Psoas muscle (tissue), 8 donors: Measurements from ENCODE around the gene CCDC9. TPM values are rescaled to one million over a fixed set of nuclear protein-coding genes. Genes with fewer than 3 reads are reported as not detected.

Experiments used
- ATAC-seq, 4 donors: fragments of 200-7000 bp; cut with Tn5 transposase; one replicate each; pipeline ENCODE4 v1.9.1; 2020; ENCODE audit warnings: moderate library complexity in 3 of 4, mild to moderate bottlenecking in 2 of 4
- DNase-seq, 2 donors: peaks; one replicate each; pipeline ENCODE4 v3.0.0-alpha.2; 2020
- H3K27ac ChIP-seq: fragments of 200-600 bp; one replicate; pipeline ENCODE4 v1.8.0; 2022
- H3K27me3 ChIP-seq, 3 donors: fragments of 200-600 bp in 1 of 3; one replicate each; pipeline versions ENCODE4 v1.6.1 to v1.8.0; 2013 to 2022; ENCODE audit warnings: low read length in 2 of 3, mild to moderate bottlenecking in 2 of 3, moderate library complexity in 1 of 3; ENCODE audit not compliant: insufficient read depth in 3 of 3
- H3K36me3 ChIP-seq, 2 donors: fragments of 200-600 bp in 1 of 2; one replicate each; pipeline versions ENCODE4 v1.6.1 to v1.8.0; 2013 to 2022; ENCODE audit warnings: low read depth in 1 of 2, mild to moderate bottlenecking in 1 of 2, moderate library complexity in 1 of 2; ENCODE audit not compliant: insufficient read depth in 1 of 2
- H3K4me1 ChIP-seq: fragments of 200-600 bp; one replicate; pipeline ENCODE4 v1.8.0; 2022
- H3K4me3 ChIP-seq: fragments of 200-600 bp; one replicate; pipeline ENCODE4 v1.8.0; 2022; ENCODE audit warnings: mild to moderate bottlenecking
- H3K9me3 ChIP-seq: fragments of 200-600 bp; one replicate; pipeline ENCODE4 v1.8.0; 2022
- CTCF ChIP-seq: fragments of 200-600 bp; IDR thresholded peaks from one replicate; pipeline ENCODE4 v1.8.0; 2022; ENCODE audit warnings: antibody characterized with exemption
- WGBS, 3 donors: extraction: QIAGEN DNeasy Blood & Tissue Kit; methylation state at CpG; one replicate each; pipeline versions ENCODE4 v1.1.6 to v1.1.7; 2013; 5-methylcytosine and 5-hydroxymethylcytosine counted together
- intact Hi-C, 2 donors: fragments of 100-400 bp; cut with DNase I; formaldehyde crosslinking; loops; one replicate each; pipeline versions ENCODE4 v1.11.0 to v1.14.2; 2022
- polyA plus RNA-seq, 3 donors: library from polyadenylated mRNA; stranded (reverse); fragments of 200-250 nt; gene quantifications; one replicate each; pipeline ENCODE4 v1.2.3, GENCODE V29; 2013
- total RNA-seq, 4 donors: library from RNA; stranded (reverse); fragmentation: NEBNext Ultra II Directional in 2 of 4; extraction: Animal tissue kit (Norgen Biotek cat#: 25700) in 2 of 4; gene quantifications; one replicate each; pipeline versions ENCODE4 v1.2.1 to v1.2.4, GENCODE V29; 2021 to 2023
- donor health status: healthy with polysubstance abuse.
- donor health status: DM: no; HTN: no; CAD: no; lungs with moderate emphysema.
- donor health status: Bipolar disorder and iron deficiency.
- donor health status: healthy.
- donor health status: DM: yes; HTN: yes; CAD: no.
- donor health status: DM: no; HTN: no; CAD: no.
- donor health status: DM: no; HTN: no; CAD: no.
- donor health status: DM: yes; HTN: yes; CAD: no.

The CCDC9 gene
- total and polyA plus RNA-seq, 7 donors = 16.9 to 28.5 (median 24.0) TPM

- ATAC-seq = no peak
- Histone ChIP-seq H3K4me3 (peak overlapping the region; percentile 99), H3K36me3 (peaks cover 0 to 10% of the 10 kb centered on the region in 2 donors), H3K9me3 (no peaks in the 10 kb centered on the region), H3K27ac (peak overlapping the region; percentile 100), H3K27me3 (no peaks in the 10 kb centered on the region), H3K4me1 (peaks cover 15% of the 10 kb centered on the region)
- WGBS, 3 donors = 10 to 16% (median 12%) methylated on average over 9 of the region's 9 CpGs
- intact Hi-C loops = no loop called here
- no peak for DNase-seq
- TF ChIP-seq CTCF = no peak
These were observed 26.7 kb upstream of the CCDC9 start for GRCh38 chr19:47229676-47230053.

GRCh38 chr19:47230054-47230920, 26.0 kb upstream of the CCDC9 start:
- ATAC-seq (peak in 2 of 4 donors; percentile 2 to 9), DNase-seq (peak; percentile 77 to 89)
- 1 to 3% (median 1%) methylated on average over 36 to 84 of the region's 84 CpGs for WGBS, 3 donors
- TF ChIP-seq CTCF = peak; percentile 94
- Histone ChIP-seq H3K9me3 (no peaks in the 10 kb centered on the region), H3K36me3 (peaks cover 0 to 4% of the 10 kb centered on the region in 2 donors), H3K27ac (peak overlapping the region; percentile 100), H3K4me3 (peak overlapping the region; percentile 99), H3K27me3 (no peaks in the 10 kb centered on the region), H3K4me1 (peaks cover 13% of the 10 kb centered on the region)
- intact Hi-C loops = no loop called here

- intact Hi-C loops = no loop called here
- Histone ChIP-seq H3K4me3 (peak within 1 kb of the TSS; percentile 99), H3K27ac (peak within 1 kb of the TSS; percentile 100), H3K4me1 (peaks cover 8% of the 10 kb centered on the region), H3K36me3 (no peaks in the 10 kb centered on the region), H3K27me3 (no peaks in the 10 kb centered on the region), H3K9me3 (no peaks in the 10 kb centered on the region)
- no peak for TF ChIP-seq CTCF
- 0 to 2% (median 1%) methylated on average over 5 to 43 of the region's 43 CpGs for WGBS, 3 donors
- DNase-seq (no peak), ATAC-seq (no peak)
These were observed 25.5 kb upstream of the CCDC9 start, which contains the start of gene BBC3 for GRCh38 chr19:47230921-47231214. Gene BBC3 (minus strand): TSS chr19:47231199. CDS start chr19:47228431, 2,768 bp downstream.

GRCh38 chr19:47231215-47232054, 24.9 kb upstream of the CCDC9 start:
- 7 to 20% (median 11%) methylated on average over 18 to 51 of the region's 51 CpGs for WGBS, 3 donors
- no peak for TF ChIP-seq CTCF
- Histone ChIP-seq H3K36me3 (no peaks in the 10 kb centered on the region), H3K4me3 (peak overlapping the region; percentile 99), H3K27ac (peak overlapping the region; percentile 100), H3K27me3 (no peaks in the 10 kb centered on the region), H3K4me1 (peaks cover 8% of the 10 kb centered on the region), H3K9me3 (no peaks in the 10 kb centered on the region)
- DNase-seq (peak; percentile 90 to 94), ATAC-seq (peak; percentile 36 to 60 (median 54))
- intact Hi-C loops = loop anchor here in 1 of 2 donors (1.0 kb wide), 1 partner anchor 12 kb away; no protein-coding TSS in a partner anchor
